Measurements from ENCODE around the gene CHRNA9. TPM values are rescaled to one million over a fixed set of nuclear protein-coding genes. Genes with fewer than 3 reads are reported as not detected.

The CHRNA9 gene
- total RNA-seq, 1 donor from 2014 or later: not detected

- Mint-ChIP-seq H3K36me3 (ENCODE audit: unreplicated experiment) (no peaks in the 10 kb centered on the region), H3K4me3 (ENCODE audit: unreplicated experiment) (no peak overlapping the region), H3K27me3 (ENCODE audit: unreplicated experiment) (peaks cover 8% of the 10 kb centered on the region), H3K4me1 (ENCODE audit: unreplicated experiment) (peaks cover 3% of the 10 kb centered on the region), H3K27ac (ENCODE audit: unreplicated experiment) (no peak overlapping the region), H3K9me3 (ENCODE audit: unreplicated experiment) (peaks cover 4% of the 10 kb centered on the region)
- DNase-seq (ENCODE audit: extremely low spot score, unreplicated experiment): no peak
- TF ChIP-seq CTCF (IDR thresholded peaks at IDR 0.05): no peak
Observed at GRCh38 chr4:40306976-40307375, 28.2 kb upstream of the CHRNA9 start.

DNA sequence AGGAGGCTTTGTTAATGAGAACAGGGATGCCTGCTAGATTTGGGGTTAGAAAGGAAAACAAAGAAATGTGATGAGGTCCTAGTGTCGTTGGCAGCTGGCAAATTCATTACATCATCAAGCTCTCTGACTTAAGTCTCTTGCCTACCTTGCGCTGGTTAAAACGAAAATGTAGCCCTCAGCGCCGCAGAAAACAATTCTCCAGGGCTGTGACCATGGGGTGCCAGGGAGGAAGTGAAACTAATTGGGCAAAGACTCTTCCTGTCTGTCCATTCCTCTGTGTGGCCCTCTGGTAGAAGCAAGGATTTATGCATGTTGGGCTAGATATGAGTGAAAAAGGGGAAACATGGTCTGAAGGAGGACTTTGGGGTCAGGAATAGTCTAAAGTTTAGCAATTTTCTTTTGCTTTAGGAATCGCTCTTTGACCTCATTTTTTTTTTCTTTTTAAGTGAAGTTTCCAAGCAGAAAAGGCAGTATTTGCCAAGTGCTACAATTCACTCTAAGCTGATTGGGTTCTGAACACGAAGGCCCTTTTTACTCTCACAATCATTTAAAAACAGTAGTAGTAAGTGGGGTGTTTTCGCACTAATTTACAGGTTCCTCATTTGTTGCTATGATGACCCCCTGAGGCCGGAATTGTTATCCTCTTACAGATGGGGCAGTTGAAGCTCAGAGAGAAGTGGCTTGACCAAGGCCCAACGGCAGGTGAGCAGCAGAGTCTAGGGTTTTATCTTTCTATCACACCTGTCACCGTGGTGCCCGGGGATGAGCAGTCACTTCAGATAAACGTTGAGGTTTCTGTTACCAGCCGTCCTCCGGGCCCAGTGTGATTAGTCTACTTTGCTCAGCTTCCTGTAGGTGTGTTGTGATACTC is 27.3 kb upstream of the CHRNA9 start:
- H3K36me3 Mint-ChIP-seq (ENCODE audit: unreplicated experiment): no peaks in the 10 kb centered on the region
- no peak overlapping the region for H3K4me3 Mint-ChIP-seq (ENCODE audit: unreplicated experiment)
- H3K9me3 Mint-ChIP-seq (ENCODE audit: unreplicated experiment): peaks cover 4% of the 10 kb centered on the region
- no peak for TF ChIP-seq CTCF (IDR thresholded peaks at IDR 0.05)
- peaks cover under 1% of the 10 kb centered on the region for H3K27me3 Mint-ChIP-seq (ENCODE audit: unreplicated experiment)
- DNase-seq (ENCODE audit: extremely low spot score, unreplicated experiment): no peak
- peaks cover 3% of the 10 kb centered on the region for H3K4me1 Mint-ChIP-seq (ENCODE audit: unreplicated experiment)
- no peak overlapping the region for H3K27ac Mint-ChIP-seq (ENCODE audit: unreplicated experiment)

- H3K27ac Mint-ChIP-seq (ENCODE audit: unreplicated experiment): no peak overlapping the region
- H3K36me3 Mint-ChIP-seq (ENCODE audit: unreplicated experiment): no peaks in the 10 kb centered on the region
- H3K4me1 Mint-ChIP-seq (ENCODE audit: unreplicated experiment): peaks cover 3% of the 10 kb centered on the region
- TF ChIP-seq CTCF (IDR thresholded peaks at IDR 0.05): no peak
- DNase-seq (ENCODE audit: extremely low spot score, unreplicated experiment): no peak
- H3K9me3 Mint-ChIP-seq (ENCODE audit: unreplicated experiment): peaks cover 4% of the 10 kb centered on the region
- no peak overlapping the region for H3K4me3 Mint-ChIP-seq (ENCODE audit: unreplicated experiment)
- H3K27me3 Mint-ChIP-seq (ENCODE audit: unreplicated experiment): no peaks in the 10 kb centered on the region
Observed at GRCh38 chr4:40308528-40309122, 26.5 kb upstream of the CHRNA9 start.

GRCh38 chr4:40309250-40309774 is 25.8 kb upstream of the CHRNA9 start:
- Mint-ChIP-seq H3K27me3 (ENCODE audit: unreplicated experiment) (no peaks in the 10 kb centered on the region), H3K9me3 (ENCODE audit: unreplicated experiment) (peaks cover 4% of the 10 kb centered on the region), H3K27ac (ENCODE audit: unreplicated experiment) (peak overlapping the region; percentile 8), H3K4me1 (ENCODE audit: unreplicated experiment) (peaks cover 3% of the 10 kb centered on the region), H3K36me3 (ENCODE audit: unreplicated experiment) (no peaks in the 10 kb centered on the region), H3K4me3 (ENCODE audit: unreplicated experiment) (peak overlapping the region; percentile 42)
- DNase-seq (ENCODE audit: extremely low spot score, unreplicated experiment): peak; percentile 93
- peak; percentile 95 for TF ChIP-seq CTCF (IDR thresholded peaks at IDR 0.05)

DNA sequence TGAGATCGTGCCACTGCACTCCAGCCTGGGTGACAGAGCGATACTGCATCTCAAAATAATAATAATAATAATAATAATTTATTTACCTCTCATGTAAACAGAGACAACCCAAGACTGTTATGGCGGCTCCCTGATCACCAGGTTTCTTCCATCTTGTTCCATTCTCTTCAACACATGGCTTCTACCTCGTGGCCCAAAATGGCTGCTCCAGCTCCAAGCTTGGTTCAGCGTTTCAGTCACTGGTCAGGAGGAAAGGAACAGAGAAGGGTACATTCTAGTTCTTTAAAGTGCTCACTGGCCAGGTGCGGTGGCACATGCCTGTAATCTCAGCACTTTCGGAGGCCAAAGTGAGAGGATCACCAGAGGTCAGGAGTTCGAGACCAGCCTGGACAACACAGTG is 24.9 kb upstream of the CHRNA9 start:
- no peak overlapping the region for H3K4me3 Mint-ChIP-seq (ENCODE audit: unreplicated experiment)
- no peak overlapping the region for H3K27ac Mint-ChIP-seq (ENCODE audit: unreplicated experiment)
- no peak for DNase-seq (ENCODE audit: extremely low spot score, unreplicated experiment)
- no peak for TF ChIP-seq CTCF (IDR thresholded peaks at IDR 0.05)
- no peaks in the 10 kb centered on the region for H3K36me3 Mint-ChIP-seq (ENCODE audit: unreplicated experiment)
- H3K27me3 Mint-ChIP-seq (ENCODE audit: unreplicated experiment): no peaks in the 10 kb centered on the region
- H3K9me3 Mint-ChIP-seq (ENCODE audit: unreplicated experiment): no peaks in the 10 kb centered on the region
- peaks cover 3% of the 10 kb centered on the region for H3K4me1 Mint-ChIP-seq (ENCODE audit: unreplicated experiment)

All from osteocyte (in vitro differentiated cells).